Endodermal cell (in vitro differentiated cells): ENCODE measurements around the gene NHEJ1. TPM values are rescaled to one million over a fixed set of nuclear protein-coding genes. Genes with fewer than 3 reads are reported as not detected.

ENCODE experiments used
- DNase-seq: peaks from one replicate; pipeline ENCODE4 v3.0.0-alpha.2; 2017
- H3K27ac ChIP-seq: 2 replicates; pipeline ENCODE4 v1.5.1; 2013; ENCODE audit warnings: mild to moderate bottlenecking, low read depth, low read length, moderate library complexity
- H3K27me3 ChIP-seq: 2 replicates; pipeline ENCODE4 v1.6.1; 2013; ENCODE audit warnings: mild to moderate bottlenecking, low read length, moderate library complexity; ENCODE audit not compliant: insufficient read depth, control insufficient read depth, poor library complexity, severe bottlenecking
- H3K36me3 ChIP-seq: 2 replicates; pipeline ENCODE4 v1.7.0; 2013; ENCODE audit warnings: mild to moderate bottlenecking, low read length, moderate library complexity; ENCODE audit not compliant: control insufficient read depth, insufficient read depth
- H3K4me1 ChIP-seq: one replicate; pipeline ENCODE4 v1.7.0; 2013; ENCODE audit warnings: low read length; ENCODE audit not compliant: control insufficient read depth, insufficient read depth
- H3K4me3 ChIP-seq: 2 replicates; pipeline ENCODE4 v1.5.1; 2013; ENCODE audit warnings: mild to moderate bottlenecking, low read length, moderate library complexity
- H3K9ac ChIP-seq: 2 replicates; pipeline ENCODE4 v1.6.1; 2013; ENCODE audit warnings: mild to moderate bottlenecking, low read length, moderate library complexity; ENCODE audit not compliant: poor library complexity, severe bottlenecking; ENCODE audit errors: extremely low read depth
- H3K9me3 ChIP-seq: 2 replicates; pipeline ENCODE4 v1.6.1; 2013; ENCODE audit warnings: mild to moderate bottlenecking, low read length, moderate library complexity; ENCODE audit not compliant: control insufficient read depth
- H3K27ac Mint-ChIP-seq: 2 replicates; pipeline ENCODE4 v1.8.0; 2020; ENCODE audit warnings: mixed read lengths
- H3K27me3 Mint-ChIP-seq: 2 replicates; pipeline ENCODE4 v1.8.0; 2021; ENCODE audit warnings: mild to moderate bottlenecking, mixed read lengths; ENCODE audit not compliant: insufficient read depth
- H3K36me3 Mint-ChIP-seq: 2 replicates; pipeline ENCODE4 v1.8.0; 2020; ENCODE audit warnings: low read depth, mixed read lengths
- H3K4me1 Mint-ChIP-seq: 2 replicates; pipeline ENCODE4 v1.8.0; 2020; ENCODE audit warnings: mixed read lengths
- H3K4me3 Mint-ChIP-seq: 2 replicates; pipeline ENCODE4 v1.8.0; 2020; ENCODE audit warnings: mild to moderate bottlenecking, moderate library complexity, mixed read lengths
- H3K9me3 Mint-ChIP-seq: 2 replicates; pipeline ENCODE4 v1.8.0; 2020; ENCODE audit warnings: mild to moderate bottlenecking, mixed read lengths
- CTCF ChIP-seq: fragments of 200-600 bp; sonication (generic); conservative IDR thresholded peaks from 2 replicates; pipeline ENCODE4 v1.5.0; 2021; ENCODE audit warnings: antibody characterized with exemption, mild to moderate bottlenecking
- WGBS, 2 experiments: methylation state at CpG; one replicate each; pipeline versions ENCODE4 v1.1.5 to v1.1.7; 2013; ENCODE audit warnings: missing lambda C conversion rate in 2 of 2, mixed read lengths in 1 of 2; ENCODE audit not compliant: insufficient coverage in 1 of 2, insufficient read length in 1 of 2; 5-methylcytosine and 5-hydroxymethylcytosine counted together
- total RNA-seq, 2 donors: library from RNA; stranded (reverse); fragmentation: NEBNext Ultra II Directional in 1 of 2; extraction: Animal tissue kit (Norgen Biotek cat#: 25700) in 1 of 2; gene quantifications; 2 replicates in 1 of 2; 3 replicates in 1 of 2; pipeline ENCODE4 v1.2.1, GENCODE V29; 2021

The NHEJ1 gene
- total RNA-seq, 2 donors from 2014 or later = 16.2 to 27.4 TPM

- H3K4me1 ChIP-seq = peaks cover 16% of the 10 kb centered on the region
- no peaks in the 10 kb centered on the region for H3K9me3 Mint-ChIP-seq
- no peaks in the 10 kb centered on the region for H3K36me3 ChIP-seq
- no peak overlapping the region for H3K27ac Mint-ChIP-seq
- peaks cover 7% of the 10 kb centered on the region for H3K36me3 Mint-ChIP-seq
- H3K27me3 ChIP-seq = peaks cover 98% of the 10 kb centered on the region
- peak overlapping the region; percentile 68 for H3K4me3 Mint-ChIP-seq
- no peak for TF ChIP-seq CTCF
- no peak overlapping the region for H3K27ac ChIP-seq
- no peaks in the 10 kb centered on the region for H3K9me3 ChIP-seq
- peaks cover 92% of the 10 kb centered on the region for H3K27me3 Mint-ChIP-seq
- peak overlapping the region; percentile 79 for H3K4me3 ChIP-seq
- peak; percentile 82 for DNase-seq
- H3K4me1 Mint-ChIP-seq = peaks cover 22% of the 10 kb centered on the region
- no peak overlapping the region for H3K9ac ChIP-seq
- 18 to 20% methylated on average over 28 to 42 of the region's 42 CpGs for WGBS, 2 experiments
These were observed 101.9 kb downstream of the NHEJ1 start for GRCh38 chr2:219058541-219059374.

- Histone ChIP-seq H3K36me3 (no peaks in the 10 kb centered on the region), H3K4me1 (peaks cover 11% of the 10 kb centered on the region), H3K9me3 (no peaks in the 10 kb centered on the region), H3K9ac (no peak overlapping the region), H3K4me3 (peak overlapping the region; percentile 79), H3K27ac (no peak overlapping the region), H3K27me3 (peaks cover 98% of the 10 kb centered on the region)
- Mint-ChIP-seq H3K9me3 (no peaks in the 10 kb centered on the region), H3K27me3 (peaks cover 92% of the 10 kb centered on the region), H3K27ac (no peak overlapping the region), H3K4me3 (peak overlapping the region; percentile 68), H3K4me1 (peaks cover 18% of the 10 kb centered on the region), H3K36me3 (peaks cover 7% of the 10 kb centered on the region)
- 4 to 7% methylated on average over 19 to 52 of the region's 52 CpGs for WGBS, 2 experiments
- peak; percentile 95 for DNase-seq
- peak; percentile 98 for TF ChIP-seq CTCF
These were observed 102.7 kb downstream of the NHEJ1 start for GRCh38 chr2:219057709-219058540.

DNA sequence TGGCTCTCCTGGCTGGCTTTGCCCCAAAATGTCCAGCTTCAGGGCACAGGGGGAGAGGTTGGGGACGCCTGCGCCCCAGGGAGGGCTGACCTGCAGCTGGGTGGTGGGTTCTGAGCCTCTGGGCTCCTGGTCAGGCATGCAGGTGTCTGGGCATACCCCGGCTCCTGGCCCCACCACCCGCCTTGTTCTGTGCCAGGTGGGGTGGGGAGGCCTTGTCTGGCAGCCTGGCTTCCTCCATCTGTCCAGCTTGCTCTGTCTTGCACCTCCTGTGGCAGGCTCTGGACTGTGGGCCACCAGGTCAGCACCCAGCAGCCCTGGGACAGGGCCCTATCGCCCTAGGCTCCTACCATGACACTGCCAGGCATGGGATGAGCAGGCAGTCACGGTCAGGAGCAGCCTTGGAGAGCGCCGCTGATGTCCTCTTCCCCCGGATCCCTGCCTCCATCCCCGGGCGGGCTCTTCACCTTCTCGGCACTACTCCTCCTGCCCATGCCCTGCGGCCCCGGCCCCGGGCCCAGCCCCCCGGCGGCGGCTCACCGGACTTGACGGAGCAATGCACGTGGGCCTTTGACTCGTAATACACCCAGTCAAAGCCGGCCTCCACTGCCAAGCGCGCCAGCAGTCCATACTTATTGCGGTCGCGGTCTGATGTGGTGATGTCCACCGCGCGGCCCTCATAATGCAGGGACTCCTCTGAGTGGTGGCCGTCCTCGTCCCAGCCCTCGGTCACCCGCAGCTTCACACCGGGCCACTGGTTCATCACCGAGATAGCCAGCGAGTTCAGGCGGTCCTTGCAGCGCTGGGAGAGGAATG lies 103.5 kb downstream of the NHEJ1 start:
- Histone ChIP-seq H3K4me1 (peaks cover 6% of the 10 kb centered on the region), H3K27me3 (peaks cover 98% of the 10 kb centered on the region), H3K9ac (no peak overlapping the region), H3K36me3 (no peaks in the 10 kb centered on the region), H3K4me3 (peak overlapping the region; percentile 68), H3K27ac (no peak overlapping the region), H3K9me3 (no peaks in the 10 kb centered on the region)
- Mint-ChIP-seq H3K36me3 (peaks cover 7% of the 10 kb centered on the region), H3K9me3 (no peaks in the 10 kb centered on the region), H3K27me3 (peaks cover 92% of the 10 kb centered on the region), H3K27ac (no peak overlapping the region), H3K4me3 (no peak overlapping the region), H3K4me1 (peaks cover 10% of the 10 kb centered on the region)
- DNase-seq = peak; percentile 64
- 24 to 25% methylated on average over 21 to 40 of the region's 40 CpGs for WGBS, 2 experiments
- TF ChIP-seq CTCF = no peak
